CD4-positive, alpha-beta T cell treated with Interleukin-6 at 100 ng/mL for 8 hours (primary cell): ENCODE results near the gene SOX2.

Experiments used
- DNase-seq: peaks from one replicate; pipeline ENCODE4 v3.0.0-alpha.2; 2020; ENCODE audit warnings: mixed read lengths, low spot score

SOX2 gene

DNA sequence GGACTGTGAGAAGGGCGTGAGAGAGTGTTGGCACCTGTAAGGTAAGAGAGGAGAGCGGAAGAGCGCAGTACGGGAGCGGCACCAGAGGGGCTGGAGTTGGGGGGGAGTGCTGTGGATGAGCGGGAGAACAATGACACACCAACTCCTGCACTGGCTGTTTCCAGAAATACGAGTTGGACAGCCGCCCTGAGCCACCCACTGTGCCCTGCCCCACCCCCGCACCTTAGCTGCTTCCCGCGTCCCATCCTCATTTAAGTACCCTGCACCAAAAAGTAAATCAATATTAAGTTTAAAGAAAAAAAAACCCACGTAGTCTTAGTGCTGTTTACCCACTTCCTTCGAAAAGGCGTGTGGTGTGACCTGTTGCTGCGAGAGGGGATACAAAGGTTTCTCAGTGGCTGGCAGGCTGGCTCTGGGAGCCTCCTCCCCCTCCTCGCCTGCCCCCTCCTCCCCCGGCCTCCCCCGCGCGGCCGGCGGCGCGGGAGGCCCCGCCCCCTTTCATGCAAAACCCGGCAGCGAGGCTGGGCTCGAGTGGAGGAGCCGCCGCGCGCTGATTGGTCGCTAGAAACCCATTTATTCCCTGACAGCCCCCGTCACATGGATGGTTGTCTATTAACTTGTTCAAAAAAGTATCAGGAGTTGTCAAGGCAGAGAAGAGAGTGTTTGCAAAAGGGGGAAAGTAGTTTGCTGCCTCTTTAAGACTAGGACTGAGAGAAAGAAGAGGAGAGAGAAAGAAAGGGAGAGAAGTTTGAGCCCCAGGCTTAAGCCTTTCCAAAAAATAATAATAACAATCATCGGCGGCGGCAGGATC lies at the start of gene SOX2:
TSS of gene SOX2 (plus strand) at position 601 of the 811 bp plus-strand sequence. CDS start 436 bp downstream, outside the sequence.
- DNase-seq: no peak

GRCh38 chr3:181683563-181683962 lies 28.2 kb upstream of the SOX2 start:
- no peak for DNase-seq

GRCh38 chr3:181687190-181687589 lies 24.5 kb upstream of the SOX2 start:
- DNase-seq: no peak

DNA sequence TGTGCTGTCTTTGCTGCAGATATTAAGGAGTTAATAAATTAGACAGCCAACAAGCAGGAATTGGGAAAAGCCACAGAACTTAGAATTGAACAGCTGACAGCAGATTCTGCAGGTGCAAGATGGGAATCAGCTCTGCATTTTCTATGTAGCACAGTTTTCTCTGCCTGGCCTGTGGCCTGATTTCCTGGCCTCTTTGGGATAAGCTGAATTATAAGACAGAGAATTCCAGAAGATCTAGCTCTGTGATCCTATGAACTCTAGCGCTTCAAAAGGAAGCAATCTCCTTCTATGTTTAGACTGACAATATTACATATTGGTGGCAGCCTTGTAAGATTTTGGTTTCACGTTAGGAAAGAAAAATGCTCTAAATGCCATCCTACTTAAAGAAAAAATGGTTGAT lies 24.0 kb upstream of the SOX2 start:
- no peak for DNase-seq

GRCh38 chr3:181689546-181689945 lies 22.2 kb upstream of the SOX2 start:
- no peak for DNase-seq

GRCh38 chr3:181690769-181691168 lies 21.0 kb upstream of the SOX2 start:
- no peak for DNase-seq

DNA sequence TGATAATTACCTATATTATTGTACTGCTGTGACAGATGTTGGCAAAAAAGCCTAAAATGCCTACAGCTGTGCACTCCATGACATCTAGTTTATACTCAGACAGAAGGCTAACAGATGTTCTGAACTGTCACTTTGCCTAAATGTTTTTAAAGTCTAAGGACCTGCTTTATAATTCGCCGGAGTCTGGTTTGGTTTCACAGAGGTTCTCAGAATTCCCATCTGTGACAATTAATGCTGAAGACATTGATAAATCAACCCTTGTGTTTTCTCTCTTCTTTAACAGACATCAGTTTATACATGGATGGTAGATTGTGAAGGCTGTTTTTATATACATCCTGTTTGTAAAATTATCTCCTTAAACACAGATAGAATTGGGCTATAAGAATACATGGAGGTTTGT lies 19.8 kb upstream of the SOX2 start:
- DNase-seq: no peak

- no peak for DNase-seq
Observed at GRCh38 chr3:181692311-181693145, 19.2 kb upstream of the SOX2 start.

- no peak for DNase-seq
Observed at GRCh38 chr3:181693280-181693679, 18.4 kb upstream of the SOX2 start.

GRCh38 chr3:181694805-181695660 lies 16.7 kb upstream of the SOX2 start:
- no peak for DNase-seq

- DNase-seq: no peak
Observed at GRCh38 chr3:181695661-181696491, 15.8 kb upstream of the SOX2 start.

- DNase-seq: no peak
Observed at GRCh38 chr3:181696626-181697230, 15.0 kb upstream of the SOX2 start.

DNA sequence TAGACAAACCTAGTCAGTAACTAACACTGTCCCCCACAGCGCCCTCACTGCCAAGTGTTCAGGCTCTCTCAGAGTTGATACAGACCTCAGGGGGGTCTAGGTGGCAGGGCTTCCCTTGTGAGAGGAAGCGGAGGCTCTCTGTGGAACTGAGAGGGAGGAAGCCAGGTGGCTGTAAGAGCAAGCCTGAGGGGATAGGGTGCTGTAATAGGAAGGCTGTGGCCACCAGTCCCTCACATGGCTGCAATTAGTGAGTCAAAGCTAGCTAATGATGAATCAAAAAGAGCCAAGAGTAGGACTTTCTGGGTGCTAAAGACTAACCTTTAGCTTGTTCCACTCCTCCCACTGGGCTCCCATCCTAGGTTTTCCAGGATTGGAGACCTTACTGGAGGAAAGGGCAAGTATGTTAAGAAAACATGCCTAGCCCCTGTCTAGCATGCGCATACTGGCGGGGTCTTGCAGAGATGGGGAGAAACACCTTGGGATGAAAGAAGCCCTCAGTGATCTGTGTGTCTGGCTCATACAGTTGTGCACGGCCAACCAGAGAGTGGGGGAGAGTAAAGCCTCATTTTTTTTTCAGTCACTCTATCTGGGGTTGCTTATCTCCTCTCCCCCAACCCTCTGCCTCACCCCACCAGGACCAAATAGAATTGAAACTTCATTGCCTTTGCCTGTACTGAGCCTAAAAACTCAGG lies 13.3 kb upstream of the SOX2 start:
- DNase-seq: no peak

DNA sequence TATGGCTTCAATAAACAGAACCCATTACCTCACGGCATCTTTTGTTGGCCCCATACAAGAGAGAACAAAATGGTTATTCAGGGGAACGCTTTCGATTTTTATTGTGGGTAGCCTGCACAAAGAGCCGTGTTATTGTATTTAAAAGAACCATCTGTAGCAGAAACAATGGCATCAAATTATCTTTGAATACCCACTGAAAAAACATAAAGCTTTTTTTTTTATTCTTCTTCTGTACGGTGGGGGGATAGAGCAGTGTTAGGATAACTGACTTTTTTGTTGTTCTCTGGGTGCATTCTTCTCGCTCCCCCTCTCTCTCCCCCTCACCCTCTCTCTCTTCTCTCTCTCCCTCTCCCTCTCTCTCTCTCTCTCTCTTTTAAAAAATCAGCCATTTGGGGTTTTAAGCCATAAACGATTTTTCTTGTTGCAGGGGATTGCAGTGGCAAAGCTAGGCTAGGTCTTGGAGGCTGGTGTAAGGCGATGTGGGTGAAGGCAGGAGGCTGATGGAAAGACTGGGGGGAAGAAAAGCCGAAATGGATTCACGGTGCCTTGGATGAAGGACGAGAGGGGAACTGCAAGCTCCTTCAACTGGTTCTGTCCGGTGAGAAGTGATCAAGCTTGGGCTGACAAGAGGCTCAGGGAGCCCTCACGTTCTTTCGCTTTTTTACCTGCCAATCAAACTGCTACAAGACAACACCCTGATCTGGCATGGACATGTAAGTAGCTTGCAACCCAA lies 12.4 kb upstream of the SOX2 start:
- no peak for DNase-seq

DNA sequence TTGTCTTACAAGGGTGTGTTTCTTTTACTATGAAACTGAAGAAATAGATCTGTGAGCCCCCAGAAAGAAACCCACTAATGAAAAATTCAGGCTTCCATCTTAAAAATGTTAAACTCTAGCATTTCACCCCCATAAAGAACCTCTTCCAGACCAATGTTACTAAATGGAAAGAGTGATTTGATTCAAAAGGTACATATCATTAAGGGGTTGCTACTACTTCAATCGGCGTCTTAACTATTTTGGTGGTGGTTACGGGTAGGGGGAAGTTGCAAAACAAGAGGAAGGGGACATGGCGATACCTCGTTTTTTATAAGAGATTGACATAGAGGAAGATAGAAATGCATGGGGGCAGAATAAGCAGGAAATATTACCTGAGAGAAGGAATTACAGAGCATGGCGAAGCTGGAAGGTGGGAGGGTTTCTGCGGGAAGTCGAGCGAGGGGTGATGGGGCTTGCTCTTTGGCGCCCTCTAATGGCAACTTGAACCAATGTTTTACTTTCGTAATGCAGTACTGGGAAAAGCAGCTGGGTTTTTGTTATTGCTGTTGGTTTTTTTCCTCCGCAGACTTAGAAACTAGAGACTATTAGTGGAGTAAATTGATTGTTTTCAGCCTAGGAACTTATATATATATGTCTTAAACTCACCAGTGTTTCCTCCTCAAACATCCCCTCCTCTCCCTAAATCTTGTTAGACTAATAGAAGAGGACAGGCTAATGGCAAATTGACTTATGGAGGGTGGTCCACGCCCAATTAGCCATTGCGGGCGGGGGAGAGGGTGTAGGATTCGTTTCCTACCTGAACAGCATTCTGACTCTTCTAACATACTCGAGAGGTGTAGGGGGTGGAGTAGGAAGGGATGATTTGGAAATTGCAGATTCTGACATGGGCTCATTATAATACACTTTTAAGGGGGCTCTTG lies 11.3 kb upstream of the SOX2 start:
- DNase-seq: peak; percentile 32

DNA sequence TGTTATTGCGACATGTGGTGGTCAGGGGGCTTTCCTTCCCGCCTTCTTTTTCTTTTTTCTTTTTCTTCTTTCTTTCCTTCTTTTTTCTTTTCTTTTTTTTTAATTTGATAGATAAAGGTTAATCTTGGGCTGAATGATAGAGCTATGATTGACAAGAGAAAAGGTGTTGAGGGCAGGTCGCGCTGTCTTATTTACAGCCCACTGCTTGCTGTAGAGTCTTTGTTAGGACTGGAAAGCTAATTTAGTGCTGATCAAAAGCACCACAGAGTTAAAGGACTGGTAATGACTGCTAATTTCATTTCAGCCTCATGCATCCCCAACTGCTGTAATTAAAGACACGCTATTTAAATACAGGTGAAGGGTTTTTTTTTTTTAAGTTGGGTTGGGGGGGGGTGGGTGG lies 10.6 kb upstream of the SOX2 start:
- DNase-seq: no peak

DNA sequence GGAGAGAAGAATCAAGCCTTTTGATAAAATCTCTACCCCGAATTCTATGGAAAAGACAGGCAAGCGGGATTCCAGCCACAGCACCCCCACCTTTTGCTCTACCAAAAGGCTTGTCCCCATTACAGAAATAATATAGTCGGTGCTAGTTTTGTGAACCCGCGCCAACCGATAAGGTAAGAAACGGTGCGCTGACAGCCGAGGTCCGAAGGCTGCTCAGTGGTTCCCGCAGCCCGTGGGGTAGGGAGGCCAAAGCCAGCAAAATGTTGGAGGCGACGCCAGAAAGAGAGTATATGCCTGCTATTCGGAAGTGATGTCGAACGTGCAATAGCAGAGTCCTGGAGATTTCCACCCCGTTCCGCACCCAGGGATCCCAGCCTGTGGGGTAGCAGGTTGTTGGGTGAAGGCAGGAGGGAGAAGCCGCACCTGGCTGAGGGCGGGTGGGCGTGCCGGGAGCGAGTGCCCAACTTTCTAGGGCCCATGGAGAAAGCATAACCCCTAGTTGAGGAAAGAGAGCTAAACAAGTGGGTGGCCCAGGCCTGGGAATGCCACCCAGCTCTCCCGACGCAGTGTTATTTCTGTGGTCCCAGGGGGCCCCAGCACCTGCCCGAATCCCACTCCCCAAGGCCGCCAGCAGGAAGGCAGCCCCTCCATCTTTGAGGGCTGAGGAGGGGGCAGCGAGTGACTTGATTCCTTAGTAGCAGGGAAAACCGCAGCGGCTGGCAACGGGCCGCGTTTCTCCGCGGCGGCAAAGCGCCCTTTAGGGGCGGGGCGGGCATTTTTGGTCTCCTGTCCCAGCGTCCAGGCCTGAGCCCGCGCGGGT lies 7.9 kb upstream of the SOX2 start:
- no peak for DNase-seq
